HG03097 (cell line): ENCODE results near the gene PRR29.
"Not testable (repeated sequence)": the region's sequence is repeated elsewhere in the genome, so short reads cannot be mapped to it uniquely, and the experiment has no call there.

Source experiments
- ATAC-seq: cut with Tn5 transposase; IDR thresholded peaks from one replicate; pipeline ENCODE4 v1.9.1; 2021; ENCODE audit not compliant: unreplicated experiment, low FRiP score

Gene PRR29

DNA sequence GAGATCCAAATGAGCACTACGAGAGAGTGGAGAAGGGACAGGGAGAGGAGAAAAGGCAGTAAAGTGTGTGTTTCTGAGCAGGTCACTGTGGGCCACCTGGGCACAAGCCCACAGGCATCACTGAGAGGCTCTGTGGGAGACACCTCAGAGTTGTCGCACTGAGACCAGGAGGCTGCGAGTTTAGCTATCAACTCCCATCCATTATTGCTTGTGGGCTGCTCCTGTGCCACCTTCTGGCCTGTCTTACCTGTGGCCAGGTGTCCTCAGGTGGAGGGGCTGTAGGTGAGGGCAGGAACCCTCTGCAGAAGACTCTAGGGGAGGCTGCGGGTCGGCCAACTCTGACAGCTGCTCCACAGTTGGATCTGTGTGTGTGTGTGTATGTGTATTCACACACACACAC lies 2.5 kb upstream of the PRR29 start:
- no peak for ATAC-seq

DNA sequence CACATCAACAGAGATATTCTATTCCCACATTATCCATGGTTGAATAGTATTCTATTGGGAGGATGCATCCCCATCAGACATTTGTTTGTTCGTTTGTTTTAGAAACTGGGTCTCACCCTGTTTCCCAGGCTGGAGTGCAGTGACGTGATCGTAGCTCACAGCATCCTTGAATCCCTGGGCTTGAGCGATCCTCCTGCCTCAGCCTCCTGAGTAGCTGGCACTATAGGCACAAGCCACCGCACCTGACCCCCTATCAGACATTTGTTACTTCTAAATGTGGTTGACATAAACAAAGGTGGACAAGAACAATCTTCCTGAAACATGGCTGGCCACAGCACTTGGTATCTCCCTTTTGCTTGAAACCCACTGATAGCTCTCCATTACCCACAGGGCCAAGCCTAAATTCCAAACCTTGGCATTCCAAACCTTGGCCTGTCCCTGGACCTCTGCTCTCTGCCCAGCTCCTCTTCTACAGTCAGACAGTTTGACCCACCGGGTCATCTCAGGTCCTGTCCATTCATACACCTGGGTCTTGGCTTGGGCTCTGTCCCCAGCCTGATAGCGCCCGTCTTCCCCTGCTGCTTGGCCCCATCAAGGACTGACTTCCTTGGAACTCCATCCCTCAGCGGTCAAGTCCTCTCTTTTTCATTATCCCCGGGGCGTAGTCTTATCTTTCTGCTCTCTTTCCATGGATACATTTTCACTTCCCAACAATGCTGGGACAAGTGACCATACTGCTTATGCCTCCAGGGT lies 1.5 kb upstream of the PRR29 start:
- ATAC-seq: no peak

DNA sequence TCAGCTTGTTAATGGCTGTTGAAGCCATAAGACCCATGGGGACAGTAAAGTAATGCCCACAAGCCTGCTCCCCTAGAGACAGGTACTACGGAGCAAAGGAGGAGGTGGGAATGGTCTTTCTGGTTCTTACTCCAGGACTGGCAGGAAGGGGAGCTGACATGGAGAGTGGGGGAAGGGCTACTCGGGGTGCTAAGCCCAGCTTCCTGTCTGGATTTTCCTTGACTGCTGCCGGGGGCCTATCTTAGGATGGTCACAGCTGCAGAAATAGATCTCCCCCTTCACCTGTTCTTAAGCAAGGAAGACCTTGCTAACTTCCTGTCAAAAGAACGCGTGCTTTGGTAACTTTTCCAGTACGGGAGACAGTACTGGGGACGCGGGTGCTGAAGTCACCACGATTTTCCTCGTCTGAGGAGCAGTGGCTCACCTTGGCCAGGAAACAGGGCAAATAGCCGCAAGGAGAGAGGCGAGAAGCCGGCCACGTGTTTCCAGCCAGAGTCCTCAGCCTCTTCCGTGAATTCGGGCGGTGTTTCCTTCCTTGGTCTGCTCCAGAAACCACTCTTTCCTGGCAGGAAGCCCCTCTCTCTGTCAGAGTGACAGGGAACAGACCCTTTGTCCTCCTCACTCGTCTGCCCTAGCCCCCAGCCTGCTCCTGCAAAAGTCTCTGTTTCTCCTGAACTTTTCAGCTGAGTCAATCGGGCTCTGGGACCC lies 656 bp upstream of the PRR29 start:
- ATAC-seq: no peak

DNA sequence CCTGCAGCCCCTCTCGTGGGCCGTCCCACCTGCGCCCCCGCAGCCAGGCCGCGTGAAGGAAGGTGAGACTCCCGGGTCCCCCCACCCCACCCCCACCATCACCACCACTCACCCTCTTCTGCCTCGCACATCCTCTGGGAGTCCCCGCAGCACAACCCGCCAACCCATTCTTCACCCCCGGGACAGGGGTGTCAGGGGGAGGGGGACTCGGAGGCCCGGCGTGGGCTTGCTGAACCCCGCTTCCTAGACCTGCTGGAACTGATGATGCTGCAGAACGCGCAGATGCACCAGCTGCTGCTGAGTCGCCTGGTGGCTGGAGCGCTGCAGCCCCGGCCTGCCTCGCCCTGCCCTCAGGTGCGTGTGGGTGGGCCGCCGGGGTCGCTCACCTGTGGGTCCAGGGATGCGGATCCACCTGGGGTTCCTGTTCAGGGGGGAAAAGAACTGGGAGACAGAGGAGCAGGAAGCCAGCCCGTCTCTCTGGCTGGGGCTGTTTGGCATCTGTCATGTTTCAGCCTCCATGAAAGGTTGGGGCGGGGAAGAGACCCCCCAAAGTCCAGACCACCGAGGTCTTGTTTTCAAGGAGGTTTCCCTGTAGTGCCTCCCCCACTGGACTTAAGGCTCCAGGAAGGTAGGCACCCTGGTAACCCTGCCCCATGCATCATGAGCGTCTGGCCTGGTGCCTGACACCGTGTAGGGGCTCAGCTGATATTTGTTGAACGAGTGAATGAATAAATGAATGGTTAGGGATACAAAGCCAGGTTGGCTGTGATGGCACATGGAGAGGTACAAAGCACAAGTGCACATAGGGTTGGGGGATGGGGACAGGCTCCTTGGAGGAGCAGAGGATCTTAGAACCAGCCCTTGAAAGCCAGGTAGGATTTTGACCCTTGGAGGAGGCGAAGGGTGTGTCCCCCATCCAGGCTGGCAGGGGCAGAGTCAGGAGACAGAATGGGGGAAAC lies 849 bp downstream of the PRR29 start:
- ATAC-seq: no peak

DNA sequence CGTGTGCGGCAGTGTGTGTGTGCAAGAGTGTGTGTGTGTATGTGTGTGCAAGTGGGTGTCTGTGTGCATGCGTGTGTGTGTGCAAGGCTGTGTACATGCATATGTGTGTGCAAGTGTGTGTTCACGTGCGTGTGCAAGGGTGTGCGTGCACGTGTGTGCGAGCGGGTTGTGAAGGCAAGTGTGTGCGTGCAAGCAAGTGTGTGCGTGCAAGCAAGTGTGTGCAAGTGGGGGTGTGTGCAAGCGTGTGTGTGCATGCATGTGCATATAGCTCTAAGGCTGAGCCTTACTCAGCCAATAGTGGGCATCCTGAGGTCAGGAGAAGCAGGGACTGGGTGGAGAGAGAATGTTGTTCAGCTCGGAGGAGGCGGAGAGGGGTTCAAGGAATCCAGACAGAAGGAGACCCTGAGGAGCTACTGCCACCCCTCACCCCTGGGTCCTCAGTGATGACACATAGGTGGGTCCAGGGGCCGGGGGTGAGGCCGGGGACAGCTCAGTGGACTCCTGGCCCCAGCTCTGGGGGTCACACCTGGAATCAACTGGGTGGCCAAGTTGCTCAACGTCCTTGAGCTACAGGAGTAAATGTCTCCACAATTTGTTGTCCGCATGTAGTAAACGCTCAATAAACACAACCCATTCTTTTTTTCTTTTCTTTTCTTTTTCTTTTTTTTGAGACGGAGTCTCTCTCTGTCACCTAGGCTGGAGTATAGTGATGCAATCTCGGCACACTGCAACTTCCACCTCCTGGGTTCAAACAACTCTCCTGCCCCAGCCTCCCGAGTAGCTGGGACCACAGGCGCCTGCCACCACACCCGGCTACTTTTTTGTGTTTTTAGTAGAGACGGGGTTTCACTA lies 1.8 kb downstream of the PRR29 start:
- ATAC-seq: no peak

DNA sequence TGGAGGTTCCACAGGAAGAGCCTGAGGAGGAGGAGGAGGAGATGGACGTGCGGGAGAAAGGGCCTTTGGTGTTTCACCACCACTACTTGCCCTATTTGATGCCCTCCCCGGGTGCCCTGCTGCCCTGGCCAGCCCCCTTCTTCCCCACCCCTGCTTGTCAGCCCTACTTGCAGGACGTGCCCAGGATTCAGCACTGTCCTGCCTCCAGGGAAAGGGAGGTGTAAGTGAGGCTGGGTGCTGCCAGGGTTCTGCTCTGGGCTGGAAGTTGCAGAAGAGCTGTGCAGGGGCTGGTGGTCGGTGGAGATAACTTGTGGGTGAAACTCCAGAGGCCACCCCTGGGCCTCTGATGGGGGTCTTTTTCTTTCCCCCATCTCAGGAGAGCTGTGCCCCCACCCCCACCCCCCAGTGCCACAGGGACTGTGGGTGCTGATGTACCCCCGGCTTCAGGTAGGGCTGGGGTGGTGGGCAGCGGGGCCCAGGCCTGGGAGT lies 3.0 kb downstream of the PRR29 start:
- ATAC-seq: no peak

DNA sequence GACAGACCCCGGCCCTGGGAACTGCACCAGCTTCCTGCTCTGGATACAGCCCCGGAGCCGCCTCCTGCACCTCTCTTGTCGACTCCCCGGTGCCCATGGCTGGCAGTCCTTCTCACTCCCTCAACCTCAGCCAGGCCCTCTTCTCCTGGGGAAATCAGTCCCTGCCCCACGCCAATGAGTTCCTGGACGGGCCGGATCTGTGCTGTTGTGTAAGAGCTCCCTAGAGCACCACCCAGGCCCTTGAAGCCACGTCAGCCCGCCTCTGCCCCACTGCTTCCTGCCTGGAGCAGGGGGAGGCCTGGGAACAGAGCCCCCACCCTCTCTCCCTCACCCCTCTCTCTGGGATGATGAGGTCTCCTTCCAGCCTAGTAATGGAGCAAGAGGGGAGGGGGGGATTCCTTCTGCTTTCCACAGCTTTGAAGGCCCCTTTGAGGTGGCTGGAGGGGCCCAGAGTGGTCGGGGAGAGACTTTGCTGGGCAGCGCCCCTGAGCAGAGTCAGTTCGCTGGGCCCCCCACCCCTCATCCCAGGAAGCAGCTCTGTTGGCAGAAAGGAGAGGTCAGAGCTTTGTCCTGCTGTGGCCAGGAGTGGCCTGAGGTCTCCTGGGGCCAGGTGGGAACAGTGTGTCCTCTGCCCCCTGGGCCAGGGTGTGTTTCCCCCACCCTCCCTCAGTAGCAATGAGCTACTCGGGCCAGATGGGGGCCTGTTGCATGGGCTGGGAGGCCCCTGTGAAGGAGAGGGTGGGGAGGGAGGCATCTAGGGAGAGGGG lies 3.8 kb downstream of the PRR29 start:
- ATAC-seq: no peak

DNA sequence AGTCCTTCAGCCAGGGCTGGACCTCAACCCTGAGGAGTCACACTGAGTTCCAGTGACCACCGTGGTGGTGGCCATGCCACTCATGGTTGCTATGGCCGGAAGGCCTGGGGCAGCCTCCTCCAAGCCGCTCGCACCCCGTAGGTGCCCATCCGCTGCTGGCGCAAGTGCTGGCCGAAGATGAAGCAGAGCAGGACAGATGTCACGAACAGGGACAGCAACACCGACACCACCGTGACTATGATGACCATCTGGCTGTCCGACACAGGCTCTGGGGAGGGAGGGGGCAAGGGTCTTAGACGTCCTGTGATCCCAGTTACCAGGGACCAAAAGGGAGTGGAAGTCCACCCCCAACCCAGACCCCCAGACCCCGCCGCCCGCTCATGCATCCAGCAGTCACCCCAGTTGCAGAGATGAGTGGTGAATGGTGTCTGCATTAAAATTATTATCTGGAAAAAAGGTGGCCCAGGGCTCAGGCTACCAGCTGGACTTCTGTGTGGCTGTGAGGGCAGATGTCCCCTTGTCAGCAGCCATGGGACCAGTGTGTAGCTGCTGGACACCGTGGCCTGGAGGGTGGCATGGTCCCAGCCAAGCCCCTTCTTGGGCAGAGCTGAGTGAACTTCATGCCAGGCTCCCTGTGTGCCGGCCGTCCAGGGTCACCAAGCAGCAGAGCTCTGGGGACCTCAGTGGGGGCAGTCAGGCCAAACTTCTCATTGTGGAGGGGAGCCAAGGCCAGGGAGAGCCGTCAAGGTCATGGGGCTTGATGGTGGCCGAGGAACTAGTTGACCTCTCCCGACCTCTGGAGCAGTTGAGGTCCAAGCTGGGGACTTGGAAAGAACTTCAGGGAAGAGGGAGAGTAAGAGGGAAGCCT lies 4.7 kb downstream of the PRR29 start:
- no peak for ATAC-seq

DNA sequence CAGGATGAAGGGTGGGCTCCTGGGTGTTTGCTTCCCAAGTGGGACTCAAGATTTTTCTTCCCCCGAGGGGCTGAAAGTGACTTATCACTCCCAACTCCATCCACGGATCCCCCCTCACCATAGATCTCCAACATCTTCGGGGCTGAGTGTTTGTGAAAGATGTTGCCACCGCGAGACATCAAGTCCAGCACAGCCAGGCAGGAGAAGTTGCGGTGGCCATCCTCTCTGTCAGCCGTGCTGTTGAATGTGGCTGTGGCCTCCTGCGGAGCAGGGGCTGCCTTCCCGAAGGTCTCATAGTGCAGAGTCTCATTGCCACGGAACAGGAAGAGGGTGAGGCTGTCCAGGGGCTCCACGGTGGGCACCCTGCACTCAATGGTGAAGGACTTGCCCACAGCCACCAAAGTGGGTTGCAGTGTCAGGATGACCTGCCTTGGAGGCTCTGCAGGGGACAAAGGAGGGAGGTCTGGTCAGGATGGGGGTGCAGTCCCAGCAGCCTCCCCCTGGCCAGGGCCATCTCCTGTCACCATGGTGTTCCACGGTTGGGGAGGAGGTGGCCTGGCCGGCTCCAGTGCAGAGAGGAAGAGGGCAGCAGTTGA lies 5.5 kb downstream of the PRR29 start:
- ATAC-seq: no peak

DNA sequence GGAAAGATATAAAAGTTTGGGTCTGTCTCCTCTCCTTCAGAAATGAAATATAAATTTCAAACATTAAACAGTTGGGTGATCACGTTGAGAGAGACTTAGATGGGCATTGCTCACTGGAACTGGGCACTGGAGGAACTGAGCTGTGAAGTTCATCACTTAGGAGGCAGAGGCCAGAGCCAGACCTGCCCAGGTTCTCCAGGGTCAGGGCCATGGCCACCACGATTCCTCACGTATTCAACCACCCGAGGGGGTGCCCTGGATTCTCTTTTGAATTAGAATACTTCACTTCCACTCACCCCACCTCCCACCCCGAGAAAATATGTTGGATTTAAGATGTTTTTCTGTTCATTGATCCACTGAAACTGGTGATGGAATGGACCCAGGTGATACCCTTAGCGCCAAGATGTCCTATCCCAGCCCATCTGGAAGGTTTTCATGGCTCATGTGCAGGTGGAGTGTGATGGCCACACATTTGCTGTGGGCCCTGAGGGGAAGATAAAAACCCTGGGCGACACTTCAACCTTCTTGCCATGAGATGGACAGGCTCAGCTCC lies 6.1 kb downstream of the PRR29 start:
- no peak for ATAC-seq

DNA sequence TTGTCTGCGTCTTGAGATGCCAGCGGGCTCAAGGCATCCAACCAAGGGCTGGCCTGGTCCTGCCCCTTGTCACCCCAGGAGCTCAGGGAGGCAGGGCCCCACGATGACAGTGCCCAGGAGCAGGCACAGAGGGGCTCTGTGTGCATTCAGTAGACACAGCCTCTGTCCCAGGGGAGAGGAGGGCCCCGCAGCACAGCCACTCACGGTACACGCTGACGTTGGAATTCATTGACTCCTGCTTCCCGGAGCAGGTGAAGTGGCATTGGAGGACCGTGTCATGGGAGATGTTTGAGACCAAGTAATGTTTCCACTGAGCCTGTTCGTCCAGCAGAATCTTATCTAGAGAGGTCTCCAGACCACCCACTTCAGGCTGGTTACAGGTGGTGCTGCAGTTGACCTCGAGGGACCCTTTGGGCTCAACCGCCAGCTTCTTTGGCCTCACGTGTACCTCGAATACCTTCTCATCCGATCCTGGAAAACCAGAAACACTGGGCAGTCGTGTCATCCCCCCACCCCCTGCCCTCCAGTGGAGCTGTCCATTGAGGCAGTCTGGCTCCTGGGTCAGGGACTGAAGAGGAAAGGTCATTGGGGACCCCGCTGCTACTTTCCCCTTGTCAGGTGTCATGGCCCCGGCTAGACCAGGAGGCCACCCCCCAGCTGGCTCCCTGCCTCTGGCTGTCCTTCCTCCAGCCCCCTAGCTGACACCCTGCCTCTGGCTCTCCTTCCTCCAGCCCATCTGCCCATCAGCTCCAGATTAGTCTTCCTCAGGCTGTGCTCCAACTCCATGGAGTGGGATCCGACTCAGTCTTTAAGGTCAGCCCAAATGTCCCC lies 7.0 kb downstream of the PRR29 start:
- ATAC-seq: no peak

DNA sequence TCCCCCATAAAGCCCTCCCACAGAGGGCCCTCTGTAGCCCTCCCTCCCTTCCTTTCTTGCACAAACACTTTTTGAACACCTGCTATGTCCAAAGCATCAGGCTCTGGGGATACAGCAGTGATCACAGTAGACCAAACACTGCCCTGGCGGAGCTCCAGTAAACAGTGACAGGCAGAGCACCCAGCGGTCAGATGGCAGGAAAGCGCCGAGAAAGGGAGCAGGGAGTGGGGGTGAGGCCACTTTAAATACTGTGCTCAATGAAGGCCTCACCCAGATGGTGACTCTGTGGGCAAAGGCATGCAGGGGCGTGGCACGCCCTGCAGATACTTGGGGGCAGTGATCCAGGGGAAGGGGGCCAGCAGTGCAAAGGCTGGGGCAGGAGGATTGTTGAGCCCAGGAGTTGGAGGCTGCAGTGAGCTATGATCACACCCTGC lies 7.6 kb downstream of the PRR29 start:
- ATAC-seq: no peak

DNA sequence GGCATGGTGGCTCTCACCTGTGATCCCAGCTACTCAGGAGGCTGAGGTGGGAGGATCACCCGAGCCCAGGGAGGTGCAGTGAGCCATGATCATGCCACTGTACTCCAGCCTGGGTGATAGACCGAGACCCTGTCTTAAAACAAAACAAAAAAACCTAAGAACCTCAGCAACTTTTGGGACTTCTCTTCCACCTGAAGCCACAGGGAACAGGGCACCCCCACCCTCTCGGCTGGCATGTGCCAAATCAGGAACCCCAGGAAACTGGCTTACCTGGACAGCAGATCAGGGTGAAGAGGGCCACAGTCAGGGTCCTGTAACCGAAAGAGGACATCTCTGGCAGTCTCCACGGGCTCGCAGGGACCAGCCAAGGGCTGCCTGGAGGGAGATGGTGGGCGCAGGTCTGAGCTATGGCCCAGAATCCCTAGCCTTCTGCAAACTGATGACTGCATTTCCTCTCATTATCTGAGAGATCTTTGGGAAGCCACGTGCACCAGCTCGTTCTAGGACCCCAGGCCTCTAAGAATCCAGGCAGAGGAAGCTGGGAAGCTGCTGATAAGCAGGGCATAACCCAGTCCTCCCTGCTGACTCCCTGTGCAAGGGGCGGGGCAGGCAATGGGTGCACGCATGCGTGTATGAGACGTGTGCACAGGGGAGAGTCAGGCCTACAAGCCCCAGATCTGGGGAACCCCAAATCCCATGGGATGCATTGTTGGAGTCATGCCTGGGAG lies 8.4 kb downstream of the PRR29 start:
- ATAC-seq: no peak

DNA sequence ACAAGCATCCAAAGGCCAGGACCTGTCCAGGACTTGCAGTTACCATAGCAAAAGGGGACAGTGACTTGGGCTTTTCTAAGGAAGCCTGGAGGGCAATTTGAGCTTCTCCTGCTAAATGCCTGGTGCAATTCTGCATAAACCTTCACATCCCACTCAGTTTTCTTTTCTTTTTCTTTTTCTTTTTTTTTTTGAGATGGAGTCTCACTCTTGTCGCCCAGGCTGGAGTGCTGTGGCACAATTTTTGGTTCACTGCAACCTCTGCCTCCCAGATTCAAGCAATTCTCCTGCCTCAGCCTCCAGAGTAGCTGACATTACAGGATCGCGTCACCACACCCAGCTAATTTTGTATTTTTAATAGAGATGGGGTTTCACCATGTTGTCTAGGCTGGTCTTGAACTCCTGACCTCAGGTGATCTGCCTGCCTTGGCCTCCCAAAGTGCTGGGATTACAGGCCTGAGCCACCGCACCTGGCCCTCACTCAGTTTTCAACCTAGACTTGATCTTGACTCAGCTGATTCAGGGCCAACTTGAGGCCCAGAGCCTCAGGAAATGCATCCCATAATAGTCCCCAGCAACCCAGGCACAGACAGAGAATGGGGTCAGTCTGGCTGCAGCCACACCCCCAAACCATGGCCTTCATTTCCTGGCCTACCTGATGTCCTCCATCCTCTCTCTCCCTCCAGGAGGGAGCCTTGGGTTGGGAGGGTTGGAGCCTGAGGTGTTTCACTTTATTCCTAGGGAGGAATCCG lies 9.1 kb downstream of the PRR29 start:
- not testable (repeated sequence) for ATAC-seq

DNA sequence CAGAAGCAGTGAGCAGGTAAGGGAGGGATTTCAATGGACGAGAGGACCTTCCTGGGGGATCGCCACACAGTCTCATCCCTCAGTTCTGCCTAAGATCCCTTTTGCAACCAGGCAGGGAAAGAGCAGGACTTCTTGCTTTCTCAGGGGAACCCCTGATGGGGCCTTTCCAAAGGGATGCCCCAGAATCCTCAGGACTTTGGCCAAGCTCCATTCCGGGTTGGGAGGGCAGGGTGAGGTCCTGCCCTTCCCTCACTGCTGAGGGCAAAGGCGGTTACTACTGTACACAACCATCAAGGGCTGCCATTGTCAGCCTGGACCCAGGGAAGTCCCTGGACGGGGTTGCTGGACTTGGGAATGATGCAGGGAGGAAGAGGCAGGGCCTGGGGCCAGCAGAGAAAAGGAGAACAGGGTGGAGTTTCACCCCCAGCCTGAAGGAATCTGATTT lies 9.7 kb downstream of the PRR29 start:
- no peak for ATAC-seq
